Activated CD8-positive, alpha-beta memory T cell treated with anti-CD3 and anti-CD28 coated beads, Interleukin-2, amount 50 U/mL, for 1 hour (primary cell): ENCODE data around the gene CISD1.
"Not testable (repeated sequence)": the region's sequence is repeated elsewhere in the genome, so short reads cannot be mapped to it uniquely, and the experiment has no call there.

Experiments used
- DNase-seq: peaks from one replicate; pipeline ENCODE4 v3.0.0-alpha.2; 2020; ENCODE audit errors: extremely low read depth

Gene CISD1

GRCh38 chr10:58268946-58269781, at the start of gene CISD1:
Gene CISD1, plus strand, starts transcription at chr10:58269162. Its CDS starts 112 bp downstream, at chr10:58269274.
- DNase-seq = peak; percentile 87

DNA sequence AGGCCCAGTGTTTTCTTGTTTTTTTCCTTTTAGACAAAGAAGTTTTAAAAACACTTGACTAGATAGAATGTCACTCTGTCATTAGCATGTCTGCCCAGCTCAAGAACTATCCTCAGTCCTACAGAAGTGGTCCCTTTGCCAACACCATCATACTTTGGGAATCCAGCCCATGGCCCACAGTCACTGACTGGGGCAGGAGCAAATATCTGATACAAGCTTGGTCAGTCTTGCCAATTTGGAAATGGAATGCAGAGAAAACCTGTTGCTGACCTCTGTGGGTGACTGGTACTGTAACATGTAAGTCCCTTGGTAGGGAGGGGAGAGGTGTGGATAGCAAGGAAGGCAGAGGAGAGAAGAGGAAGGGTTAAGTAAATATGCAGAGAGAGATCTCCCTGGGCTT, 49.1 kb upstream of the CISD1 start:
- no peak for DNase-seq

DNA sequence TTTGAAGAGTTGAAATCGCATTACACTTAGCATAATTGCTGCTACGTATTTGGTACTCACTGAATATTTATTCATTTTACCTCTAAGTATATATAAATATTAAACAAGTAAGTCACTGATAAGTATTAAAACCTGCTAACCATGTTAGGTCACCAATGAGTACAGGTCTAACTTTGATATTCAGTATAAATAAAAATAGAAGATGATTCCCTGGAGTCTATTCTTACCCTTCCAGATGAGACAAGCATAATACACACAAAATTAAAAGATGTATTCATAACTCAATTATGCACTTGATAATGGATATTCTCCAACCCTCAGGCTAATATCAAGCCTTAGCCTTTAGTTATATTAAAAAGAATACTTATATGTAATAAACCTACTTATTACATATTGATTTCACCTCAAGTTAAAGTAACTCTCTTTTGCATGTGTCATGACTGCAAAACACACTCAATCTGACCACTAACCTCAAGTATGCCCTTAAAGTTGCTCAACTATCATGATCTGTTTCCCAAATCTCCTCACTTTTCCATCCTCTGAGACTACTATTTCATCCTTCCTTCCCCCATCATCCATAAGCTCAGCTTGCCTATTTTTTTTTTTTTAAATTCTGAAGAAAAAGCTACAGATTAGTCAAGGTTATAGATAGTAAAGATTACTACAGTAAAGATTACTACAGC, 48.1 kb upstream of the CISD1 start:
- DNase-seq = no peak

DNA sequence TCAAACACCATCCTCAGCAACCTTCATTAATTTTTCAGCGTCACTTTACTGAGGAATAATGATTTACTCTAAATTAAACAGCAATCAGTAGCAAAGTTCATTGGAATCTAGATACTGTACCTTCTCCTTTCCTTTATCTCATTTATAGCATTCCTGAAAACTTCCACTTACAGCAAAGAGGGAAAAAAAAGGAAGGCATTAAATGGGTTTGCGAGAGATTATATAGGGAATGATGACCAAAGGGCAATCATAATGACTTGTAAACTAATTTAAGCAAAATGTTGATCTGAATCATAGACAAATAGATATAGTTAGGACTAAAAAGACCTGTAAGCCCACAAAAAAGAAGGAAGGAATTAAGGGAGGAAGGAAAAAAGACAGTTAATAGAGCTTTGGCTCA, 43.3 kb upstream of the CISD1 start:
- no peak for DNase-seq

GRCh38 chr10:58229856-58230255, 39.1 kb upstream of the CISD1 start:
- not testable (repeated sequence) for DNase-seq

GRCh38 chr10:58237014-58237834, 31.7 kb upstream of the CISD1 start:
- DNase-seq = no peak

DNA sequence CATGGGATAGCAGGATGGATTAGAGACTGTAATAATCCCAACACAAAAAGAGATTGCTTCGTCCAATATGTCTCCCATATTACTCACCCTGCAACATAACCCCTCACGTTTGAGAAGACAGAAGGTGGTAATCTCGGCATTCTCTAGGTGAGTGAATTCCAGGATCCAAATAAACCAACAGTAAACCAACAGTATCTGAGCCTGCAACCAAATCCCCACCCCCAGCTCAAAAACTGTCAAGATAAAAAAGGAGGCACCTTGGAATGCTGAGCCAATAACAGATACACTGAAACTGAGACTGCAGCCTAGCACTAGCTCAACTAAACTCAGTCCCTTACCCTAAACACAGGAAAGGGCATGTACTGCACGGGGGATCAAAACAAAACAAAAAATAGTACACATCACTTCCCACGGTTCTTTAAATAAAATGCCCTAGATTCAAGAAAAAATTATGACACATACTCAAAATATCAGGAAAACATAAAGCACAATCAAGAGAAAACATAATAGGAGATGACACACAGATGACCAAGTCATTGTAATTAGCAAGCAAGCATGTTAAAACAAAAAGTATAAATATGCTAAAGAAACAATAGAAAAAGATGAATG, 29.3 kb upstream of the CISD1 start:
- no peak for DNase-seq

- DNase-seq = no peak
Measured at GRCh38 chr10:58240531-58240930, 28.4 kb upstream of the CISD1 start.

DNA sequence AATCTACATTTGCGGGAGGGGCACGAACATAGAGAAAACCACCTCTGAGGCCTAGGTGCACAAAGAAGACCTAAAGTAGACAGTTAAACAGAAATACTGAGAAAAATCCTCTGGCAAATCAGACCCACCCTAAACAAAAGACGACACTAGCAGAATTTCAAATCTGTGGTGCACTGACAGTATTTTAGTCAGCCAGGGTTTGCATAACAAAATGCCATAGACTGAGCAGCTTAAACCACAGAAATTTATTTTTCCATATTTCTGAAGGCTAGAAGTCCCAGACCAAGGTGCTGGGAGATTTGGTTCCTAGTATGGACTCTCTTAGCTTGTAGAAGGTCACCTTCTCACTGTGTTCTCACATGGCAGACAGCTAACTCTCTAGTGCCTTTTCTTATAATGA, 27.6 kb upstream of the CISD1 start:
- no peak for DNase-seq

GRCh38 chr10:58243269-58243668, 25.7 kb upstream of the CISD1 start:
- no peak for DNase-seq

DNA sequence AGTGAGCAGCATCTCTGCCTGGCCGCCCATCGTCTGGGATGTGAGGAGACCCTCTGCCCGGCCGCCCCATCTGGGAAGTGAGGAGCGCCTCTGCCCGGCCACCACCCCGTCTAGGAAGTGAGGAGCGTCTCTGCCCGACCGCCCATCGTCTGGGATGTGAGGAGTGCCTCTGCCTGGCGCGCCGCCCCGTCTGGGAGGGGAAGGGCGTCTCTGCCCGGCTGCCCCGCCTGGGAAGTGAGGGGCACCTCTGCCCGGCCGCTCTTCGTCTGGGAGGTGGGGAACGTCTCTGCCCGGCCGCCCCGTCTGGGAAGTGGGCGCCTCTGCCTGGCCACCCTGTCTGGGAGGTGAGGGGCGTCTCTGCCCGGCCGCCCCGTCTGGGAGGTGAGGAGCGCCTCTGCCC, 25.2 kb upstream of the CISD1 start:
- not testable (repeated sequence) for DNase-seq

DNA sequence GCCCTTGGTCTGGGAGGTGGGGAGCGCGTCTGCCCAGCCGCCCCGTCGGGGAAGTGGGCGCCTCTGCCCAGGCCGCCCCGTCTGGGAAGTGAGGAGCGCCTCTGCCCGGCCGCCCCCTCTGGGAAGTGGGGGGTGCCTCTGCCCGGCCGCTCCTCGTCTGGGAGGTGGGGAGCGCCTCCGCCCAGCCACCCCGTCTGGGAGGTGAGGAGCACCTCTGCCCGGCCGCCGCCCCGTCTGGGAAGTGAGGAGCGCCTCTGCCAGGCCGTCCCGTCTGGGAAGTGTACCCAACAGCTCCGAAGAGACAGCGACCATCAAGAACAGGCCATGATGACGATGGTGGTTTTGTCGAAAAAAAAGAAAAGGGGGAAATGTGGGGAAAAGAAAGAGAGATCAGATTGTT, 24.7 kb upstream of the CISD1 start:
- DNase-seq = not testable (repeated sequence)

GRCh38 chr10:58244666-58245065, 24.3 kb upstream of the CISD1 start:
- DNase-seq = not testable (repeated sequence)

GRCh38 chr10:58253184-58253583, 15.8 kb upstream of the CISD1 start:
- no peak for DNase-seq

DNA sequence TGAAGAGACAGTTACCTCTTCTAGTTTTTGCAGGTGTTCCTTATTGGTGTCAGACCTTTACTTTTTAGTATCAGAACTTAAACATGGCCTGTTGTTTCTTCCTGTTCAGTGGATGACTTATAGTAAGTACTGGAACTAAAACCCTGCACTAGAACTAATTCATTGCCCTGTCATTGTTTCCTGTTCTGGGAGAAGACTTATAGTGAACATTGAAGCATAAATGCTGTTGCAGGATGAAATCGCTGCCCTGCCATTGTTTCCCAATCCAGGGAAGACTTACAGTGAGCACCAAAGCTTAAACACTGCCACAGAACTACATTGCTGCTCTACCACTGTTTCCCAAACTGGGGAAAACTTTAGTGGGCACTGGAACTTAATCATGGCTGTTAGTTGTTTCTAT, 14.3 kb upstream of the CISD1 start:
- no peak for DNase-seq

- DNase-seq = not testable (repeated sequence)
Measured at GRCh38 chr10:58256013-58256780, 12.8 kb upstream of the CISD1 start.

DNA sequence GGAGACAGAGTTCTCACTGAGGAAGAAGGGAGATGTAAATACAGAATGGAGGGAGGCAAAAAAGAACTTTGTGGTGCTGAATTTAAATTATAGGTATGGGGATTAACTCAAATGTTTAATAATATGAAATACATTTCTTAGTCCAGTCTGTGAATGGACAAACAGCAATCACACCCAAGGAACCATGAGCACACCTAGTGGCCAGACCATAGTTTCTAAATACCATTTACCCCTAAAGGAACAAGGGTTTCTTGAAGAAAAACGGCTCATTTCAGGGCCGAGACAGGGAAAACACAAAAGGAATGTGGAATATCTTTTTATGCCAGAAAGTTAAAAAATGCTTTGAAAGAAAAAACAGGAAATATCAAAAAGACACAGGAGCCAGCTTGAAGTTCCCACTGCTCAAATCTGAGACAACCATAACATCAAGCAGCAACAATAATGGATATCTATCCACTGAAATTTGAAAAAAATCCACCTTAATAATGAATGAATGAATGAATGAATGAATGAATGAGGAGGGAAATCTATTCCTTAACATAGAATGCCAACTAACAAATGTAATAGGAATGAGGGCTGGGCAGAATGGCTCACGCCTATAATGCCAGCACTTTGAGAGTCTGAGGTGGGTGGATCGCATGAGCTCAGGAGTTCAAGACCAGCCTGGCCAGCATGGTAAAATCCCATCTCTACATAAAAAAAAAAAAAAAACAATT, 9.8 kb upstream of the CISD1 start:
- no peak for DNase-seq

DNA sequence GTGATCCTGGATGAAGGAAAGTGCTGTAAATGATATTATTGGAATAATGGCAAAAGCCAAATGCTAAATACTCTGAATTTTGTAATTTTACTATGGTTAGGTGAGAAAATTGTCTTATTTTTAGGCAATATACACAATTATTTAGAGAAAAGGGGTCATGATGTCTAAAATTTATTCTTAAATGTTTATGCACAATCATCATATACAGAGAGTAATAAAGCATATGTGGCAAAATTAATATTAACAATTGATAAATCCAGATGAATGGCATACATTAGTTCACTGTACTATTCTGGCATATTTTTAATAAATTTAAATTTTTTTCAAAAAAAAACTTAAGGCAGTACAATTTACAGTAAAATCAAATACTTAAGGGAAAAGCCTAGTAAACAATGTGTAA, 8.6 kb upstream of the CISD1 start:
- no peak for DNase-seq

- DNase-seq = no peak
Measured at GRCh38 chr10:58262766-58263165, 6.2 kb upstream of the CISD1 start.

- no peak for DNase-seq
Measured at GRCh38 chr10:58264780-58265179, 4.2 kb upstream of the CISD1 start.

GRCh38 chr10:58265249-58265648, 3.7 kb upstream of the CISD1 start:
- DNase-seq = no peak
